HepG2 (cell line): ENCODE results near the gene SMIM12. TPM values are rescaled to one million over a fixed set of nuclear protein-coding genes. Genes with fewer than 3 reads are reported as not detected.
A peak's percentile ranks its signal among the peaks of the same experiment; 100 is the strongest.

Experiments
- AKNA ChIP-seq: sonication (generic); formaldehyde crosslinking; IDR thresholded peaks from 2 replicates; pipeline ENCODE4 v1.4.0; 2020; ENCODE audit warnings: missing genetic modification reagents, borderline replicate concordance
- BHLHE40 ChIP-seq: IDR thresholded peaks from 2 replicates; pipeline ENCODE4 v1.6.1; 2011; ENCODE audit warnings: low read length, improper control_type of control experiment
- DMAP1 ChIP-seq: IDR thresholded peaks from 2 replicates; pipeline ENCODE4 v1.6.1; 2016
- HOXA7 ChIP-seq: sonication (generic); formaldehyde crosslinking; IDR thresholded peaks from 2 replicates; pipeline ENCODE4 v1.8.1; 2022; ENCODE audit warnings: mild to moderate bottlenecking, missing genetic modification reagents, moderate library complexity
- NR1H2 ChIP-seq: sonication (generic); formaldehyde crosslinking; IDR thresholded peaks from 2 replicates; pipeline ENCODE4 v1.8.1; 2022; ENCODE audit warnings: low read depth, missing genetic modification reagents, borderline replicate concordance
- NR2F6 ChIP-seq, 2 experiments: IDR thresholded peaks; 2 replicates each; pipeline ENCODE4 v1.6.1; 2016; ENCODE audit warnings: antibody characterized with exemption in 1 of 2, mild to moderate bottlenecking in 1 of 2
- RAD51 ChIP-seq: fragments of 450-650 bp; IDR thresholded peaks from 2 replicates; pipeline ENCODE4 v1.6.1; 2016; ENCODE audit warnings: borderline replicate concordance
- SP4 ChIP-seq: sonication (generic); formaldehyde crosslinking; IDR thresholded peaks from 2 replicates; pipeline ENCODE4 v1.8.1; 2023; ENCODE audit warnings: mild to moderate bottlenecking, missing genetic modification reagents
- ZNF30 ChIP-seq: sonication (generic); formaldehyde crosslinking; IDR thresholded peaks from 2 replicates; pipeline ENCODE4 v1.5.0; 2020; ENCODE audit warnings: mild to moderate bottlenecking, missing genetic modification reagents
- ZNF687 ChIP-seq: sonication (generic); formaldehyde crosslinking; IDR thresholded peaks from 2 replicates; pipeline ENCODE4 v1.5.1; 2020; ENCODE audit warnings: mild to moderate bottlenecking, missing genetic modification reagents, moderate library complexity
- ZSCAN20 ChIP-seq: sonication (generic); formaldehyde crosslinking; IDR thresholded peaks from 2 replicates; pipeline ENCODE4 v1.4.0; 2020; ENCODE audit warnings: missing genetic modification reagents, mild to moderate bottlenecking, borderline replicate concordance
- polyA plus RNA-seq, 8 experiments: library from polyadenylated mRNA; depleted of rRNA in 3 of 8; stranded (reverse) in 7 of 8; unstranded in 1 of 8; fragments of >200 nt; fragmentation: Illumina TruSeq in 4 of 8; extraction: Trizol in 4 of 8; gene quantifications; 2 replicates each; pipeline versions ENCODE4 v1.2.1 to v1.2.3, GENCODE V29; 2011 to 2016; ENCODE audit warnings: low read depth in 4 of 8, missing spikeins in 1 of 8, mixed read lengths in 1 of 8; ENCODE audit not compliant: insufficient read depth in 1 of 8
- total RNA-seq, 5 experiments: library from RNA; depleted of rRNA; stranded (reverse); fragments of >200 nt; fragmentation: Illumina TruSeq; extraction: Trizol; gene quantifications; 2 replicates each; pipeline ENCODE4 v1.2.3, GENCODE V29; 2016; ENCODE audit warnings: low read depth in 1 of 5
- TF ChIP-seq, protein P1 (sequence below): sonication (generic); formaldehyde crosslinking; IDR thresholded peaks from 2 replicates; pipeline ENCODE4 v1.5.0; 2020; ENCODE audit warnings: missing genetic modification reagents
- TF ChIP-seq, protein P2 (sequence below): IDR thresholded peaks from 2 replicates; pipeline ENCODE4 v1.6.1; 2016
- TF ChIP-seq, protein P3 (sequence below): sonication (generic); formaldehyde crosslinking; conservative IDR thresholded peaks from 2 replicates; pipeline ENCODE4 v1.8.0; 2022; ENCODE audit warnings: mild to moderate bottlenecking, moderate library complexity, missing genetic modification reagents
- TF ChIP-seq, protein P4 (sequence below): sonication (generic); formaldehyde crosslinking; IDR thresholded peaks from 2 replicates; pipeline ENCODE4 v1.4.0; 2020; ENCODE audit warnings: mild to moderate bottlenecking, missing genetic modification reagents

SMIM12 gene
- total and polyA plus RNA-seq, 2 of the 13 experiments (the other 11 are each of a cell fraction or from before 2014, with no cell fraction given), result 20.1 to 41.3 TPM

GRCh38 chr1:34865981-34866761, 6.6 kb upstream of the SMIM12 start (continued):
- TF ChIP-seq, protein P1, sequence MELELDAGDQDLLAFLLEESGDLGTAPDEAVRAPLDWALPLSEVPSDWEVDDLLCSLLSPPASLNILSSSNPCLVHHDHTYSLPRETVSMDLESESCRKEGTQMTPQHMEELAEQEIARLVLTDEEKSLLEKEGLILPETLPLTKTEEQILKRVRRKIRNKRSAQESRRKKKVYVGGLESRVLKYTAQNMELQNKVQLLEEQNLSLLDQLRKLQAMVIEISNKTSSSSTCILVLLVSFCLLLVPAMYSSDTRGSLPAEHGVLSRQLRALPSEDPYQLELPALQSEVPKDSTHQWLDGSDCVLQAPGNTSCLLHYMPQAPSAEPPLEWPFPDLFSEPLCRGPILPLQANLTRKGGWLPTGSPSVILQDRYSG (CRISPR knock-in tag), result no peak
- TF ChIP-seq BHLHE40, result peak; percentile 48; the same call in 1 of the 2 replicates
- TF ChIP-seq, protein P2, sequence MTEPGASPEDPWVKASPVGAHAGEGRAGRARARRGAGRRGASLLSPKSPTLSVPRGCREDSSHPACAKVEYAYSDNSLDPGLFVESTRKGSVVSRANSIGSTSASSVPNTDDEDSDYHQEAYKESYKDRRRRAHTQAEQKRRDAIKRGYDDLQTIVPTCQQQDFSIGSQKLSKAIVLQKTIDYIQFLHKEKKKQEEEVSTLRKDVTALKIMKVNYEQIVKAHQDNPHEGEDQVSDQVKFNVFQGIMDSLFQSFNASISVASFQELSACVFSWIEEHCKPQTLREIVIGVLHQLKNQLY (CRISPR knock-in tag), result no peak
- TF ChIP-seq NR2F6 (IDR thresholded peaks at IDR 0.05), result peak; percentile 27; the same call in 1 of the 2 replicates
- TF ChIP-seq NR2F6 (CRISPR knock-in tag; IDR thresholded peaks at IDR 0.05), result peak; percentile 45; the same call in 1 of the 2 replicates
- TF ChIP-seq, protein P3, sequence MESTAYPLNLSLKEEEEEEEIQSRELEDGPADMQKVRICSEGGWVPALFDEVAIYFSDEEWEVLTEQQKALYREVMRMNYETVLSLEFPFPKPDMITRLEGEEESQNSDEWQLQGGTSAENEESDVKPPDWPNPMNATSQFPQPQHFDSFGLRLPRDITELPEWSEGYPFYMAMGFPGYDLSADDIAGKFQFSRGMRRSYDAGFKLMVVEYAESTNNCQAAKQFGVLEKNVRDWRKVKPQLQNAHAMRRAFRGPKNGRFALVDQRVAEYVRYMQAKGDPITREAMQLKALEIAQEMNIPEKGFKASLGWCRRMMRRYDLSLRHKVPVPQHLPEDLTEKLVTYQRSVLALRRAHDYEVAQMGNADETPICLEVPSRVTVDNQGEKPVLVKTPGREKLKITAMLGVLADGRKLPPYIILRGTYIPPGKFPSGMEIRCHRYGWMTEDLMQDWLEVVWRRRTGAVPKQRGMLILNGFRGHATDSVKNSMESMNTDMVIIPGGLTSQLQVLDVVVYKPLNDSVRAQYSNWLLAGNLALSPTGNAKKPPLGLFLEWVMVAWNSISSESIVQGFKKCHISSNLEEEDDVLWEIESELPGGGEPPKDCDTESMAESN (CRISPR knock-in tag), result 0 out of 2 replicates have a peak, but pooled peaks have one; percentile 39
- no peak for TF ChIP-seq AKNA (CRISPR knock-in tag)
- peak; percentile 56; the same call in 1 of the 2 replicates for TF ChIP-seq DMAP1
- TF ChIP-seq RAD51, result no peak
- TF ChIP-seq ZNF687, result peak; percentile 80
- TF ChIP-seq HOXA7 (CRISPR knock-in tag), result no peak
- no peak for TF ChIP-seq ZNF30 (CRISPR knock-in tag)
- 0 out of 2 replicates have a peak, but pooled peaks have one; percentile 27 for TF ChIP-seq SP4 (CRISPR knock-in tag)
- TF ChIP-seq, protein P4, sequence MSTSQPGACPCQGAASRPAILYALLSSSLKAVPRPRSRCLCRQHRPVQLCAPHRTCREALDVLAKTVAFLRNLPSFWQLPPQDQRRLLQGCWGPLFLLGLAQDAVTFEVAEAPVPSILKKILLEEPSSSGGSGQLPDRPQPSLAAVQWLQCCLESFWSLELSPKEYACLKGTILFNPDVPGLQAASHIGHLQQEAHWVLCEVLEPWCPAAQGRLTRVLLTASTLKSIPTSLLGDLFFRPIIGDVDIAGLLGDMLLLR (CRISPR knock-in tag), result 0 out of 2 replicates have a peak, but pooled peaks have one; percentile 50
- TF ChIP-seq NR1H2 (CRISPR knock-in tag), result no peak
- TF ChIP-seq ZSCAN20 (CRISPR knock-in tag), result no peak
